ENCODE results near the gene SLC32A1. TPM values are rescaled to one million over a fixed set of nuclear protein-coding genes. Genes with fewer than 3 reads are reported as not detected.

The SLC32A1 gene
- total and polyA plus RNA-seq, 2 donors (not counting 3 experiments of a cell fraction or from before 2014, with no cell fraction given) = 0.04 TPM; not detected in 1

DNA sequence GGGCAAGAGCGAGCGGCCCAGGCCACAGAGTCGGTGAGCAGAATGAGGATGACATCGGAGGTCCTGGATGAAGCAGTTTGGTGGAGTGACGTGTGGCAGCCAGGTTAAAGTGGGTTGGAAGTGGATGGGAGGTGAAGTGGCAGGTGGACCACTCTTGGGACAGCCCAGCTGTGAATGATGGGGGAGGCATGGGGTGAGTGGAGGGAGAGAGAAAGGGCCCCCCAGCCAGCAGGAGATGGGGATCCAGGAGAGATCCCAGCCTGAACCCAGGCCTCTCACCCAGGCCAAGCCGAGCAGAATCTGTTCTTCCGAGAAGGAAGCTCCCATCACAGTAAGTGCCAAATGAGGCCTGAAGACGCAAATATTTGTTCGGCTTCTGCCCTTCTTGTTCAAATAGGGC, 27.0 kb upstream of the SLC32A1 start:
- FAIRE-seq (no peak), DNase-seq (ENCODE audit: low read depth, low spot score) (no peak)
- no peaks in the 10 kb centered on the region for H4K20me1 ChIP-seq (replicated peaks; ENCODE audit: control insufficient read depth, extremely low read depth, insufficient read depth, low read length)
- TF ChIP-seq FOS (IDR thresholded peaks at IDR 0.05; ENCODE audit: borderline replicate concordance, insufficient read depth, low read length) (no peak), MYC (IDR thresholded peaks at IDR 0.05; ENCODE audit: low read depth, low read length) (no peak), JUN (IDR thresholded peaks at IDR 0.05; ENCODE audit: borderline replicate concordance, insufficient read depth, insufficient read length, low read depth) (no peak), GATA2 (IDR thresholded peaks at IDR 0.05; ENCODE audit: insufficient read depth, insufficient read length, low read depth, low read length) (no peak), POLR2A (IDR thresholded peaks at IDR 0.05; ENCODE audit: low read depth, low read length) (no peak), EZH2 (IDR thresholded peaks at IDR 0.05; ENCODE audit: borderline replicate concordance, low read depth, low read length, severe bottlenecking) (no peak), POLR2AphosphoS5 (IDR thresholded peaks at IDR 0.05; ENCODE audit: insufficient read depth, low read depth, low read length) (no peak)
- TF ChIP-seq, protein P1, sequence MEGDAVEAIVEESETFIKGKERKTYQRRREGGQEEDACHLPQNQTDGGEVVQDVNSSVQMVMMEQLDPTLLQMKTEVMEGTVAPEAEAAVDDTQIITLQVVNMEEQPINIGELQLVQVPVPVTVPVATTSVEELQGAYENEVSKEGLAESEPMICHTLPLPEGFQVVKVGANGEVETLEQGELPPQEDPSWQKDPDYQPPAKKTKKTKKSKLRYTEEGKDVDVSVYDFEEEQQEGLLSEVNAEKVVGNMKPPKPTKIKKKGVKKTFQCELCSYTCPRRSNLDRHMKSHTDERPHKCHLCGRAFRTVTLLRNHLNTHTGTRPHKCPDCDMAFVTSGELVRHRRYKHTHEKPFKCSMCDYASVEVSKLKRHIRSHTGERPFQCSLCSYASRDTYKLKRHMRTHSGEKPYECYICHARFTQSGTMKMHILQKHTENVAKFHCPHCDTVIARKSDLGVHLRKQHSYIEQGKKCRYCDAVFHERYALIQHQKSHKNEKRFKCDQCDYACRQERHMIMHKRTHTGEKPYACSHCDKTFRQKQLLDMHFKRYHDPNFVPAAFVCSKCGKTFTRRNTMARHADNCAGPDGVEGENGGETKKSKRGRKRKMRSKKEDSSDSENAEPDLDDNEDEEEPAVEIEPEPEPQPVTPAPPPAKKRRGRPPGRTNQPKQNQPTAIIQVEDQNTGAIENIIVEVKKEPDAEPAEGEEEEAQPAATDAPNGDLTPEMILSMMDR (IDR thresholded peaks at IDR 0.05; ENCODE audit: extremely low read depth in 1 of 2, insufficient read depth in 1 of 2, low read depth in 1 of 2, low read length in 2 of 2) = no peak
- TF ChIP-seq, protein P2, sequence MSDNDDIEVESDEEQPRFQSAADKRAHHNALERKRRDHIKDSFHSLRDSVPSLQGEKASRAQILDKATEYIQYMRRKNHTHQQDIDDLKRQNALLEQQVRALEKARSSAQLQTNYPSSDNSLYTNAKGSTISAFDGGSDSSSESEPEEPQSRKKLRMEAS (IDR thresholded peaks at IDR 0.05; ENCODE audit: insufficient read depth, insufficient read length) = no peak
- no peaks in the 10 kb centered on the region for H3K4me1 ChIP-seq (ENCODE audit: control insufficient read depth, extremely low read depth, insufficient read depth, low read length)
- H3K9ac ChIP-seq (replicated peaks; ENCODE audit: extremely low read depth, insufficient read depth, low read length) = no peak overlapping the region
- POLR2A ChIA-PET = no interaction called here
- intact Hi-C loops (cut with micrococcal nuclease) (no loop called here), dilution Hi-C loops (cut with MboI; ENCODE audit: extremely low pct_ligation_motif_present, low sequenced_read_pairs) (no loop called here)
- H3K4me3 ChIP-seq (replicated peaks in 1 of 3; ENCODE audit: insufficient read depth in 1 of 3, low read depth in 1 of 3, low read length in 3 of 3) = no peak overlapping the region
- no peaks in the 10 kb centered on the region for H3K79me2 ChIP-seq (ENCODE audit: control insufficient read depth, insufficient read depth, low read length)
- no peak overlapping the region for H3K27ac ChIP-seq (ENCODE audit: insufficient read depth, low read depth, low read length)
- no peak overlapping the region for H3K4me2 ChIP-seq (ENCODE audit: insufficient read depth, low read length)
- peaks cover 7% of the 10 kb centered on the region in 2 experiments for H3K27me3 ChIP-seq (ENCODE audit: control insufficient read depth in 2 of 2, insufficient read depth in 2 of 2, low read length in 2 of 2)
- no TSS peak for BruUV-seq (replicated peaks)
- no peaks in the 10 kb centered on the region for H3K36me3 ChIP-seq (ENCODE audit: control insufficient read depth in 2 of 2, extremely low read depth in 1 of 2, insufficient read depth in 2 of 2, low read length in 2 of 2)
- H3K9me1 ChIP-seq (replicated peaks; ENCODE audit: control insufficient read depth, extremely low read depth, insufficient read depth, low read length) = no peaks in the 10 kb centered on the region
- H3K9me3 ChIP-seq (replicated peaks; ENCODE audit: control insufficient read depth, insufficient read depth, low read length) = no peaks in the 10 kb centered on the region
- H2AFZ ChIP-seq (ENCODE audit: low read depth, low read length) = no peak overlapping the region
- CTCF ChIA-PET = interaction anchor here (0.8 kb wide), 2 partner anchors 15 to 64 kb away, joined by 3 to 4 read pairs; no protein-coding TSS in a partner anchor

Measured in endothelial cell of umbilical vein (primary cell).